DOHH2 (cell line): ENCODE results near the gene WDR18.

ENCODE experiments used
- H3F3A ChIP-seq: fragments of 200-600 bp; sonication (generic), shearing (Covaris generic); 2 replicates; pipeline ENCODE4 v1.6.0; 2016; ENCODE audit warnings: antibody characterized with exemption, mild to moderate bottlenecking; ENCODE audit not compliant: control insufficient read depth, insufficient read depth
- H3K27ac ChIP-seq: fragments of 200-600 bp; sonication (generic); 2 replicates; pipeline ENCODE4 v1.5.1; 2014; ENCODE audit warnings: low read depth, mild to moderate bottlenecking, low read length, moderate library complexity
- H3K27me3 ChIP-seq: fragments of 200-600 bp; sonication (generic); 2 replicates; pipeline ENCODE4 v1.6.1; 2014; ENCODE audit warnings: mild to moderate bottlenecking, low read length, mixed read lengths; ENCODE audit not compliant: control insufficient read depth
- H3K36me3 ChIP-seq: fragments of 200-600 bp; sonication (generic); 2 replicates; pipeline ENCODE4 v1.6.1; 2014; ENCODE audit warnings: mild to moderate bottlenecking, low read length, moderate library complexity, mixed read lengths; ENCODE audit not compliant: control insufficient read depth
- H3K4me1 ChIP-seq: fragments of 200-600 bp; sonication (generic); 2 replicates; pipeline ENCODE4 v1.6.1; 2014; ENCODE audit warnings: mild to moderate bottlenecking, low read length, mixed read lengths; ENCODE audit not compliant: control insufficient read depth
- H3K4me2 ChIP-seq: fragments of 200-600 bp; sonication (generic); 2 replicates; pipeline ENCODE4 v1.6.0; 2014; ENCODE audit warnings: mild to moderate bottlenecking, low read length, moderate library complexity
- H3K4me3 ChIP-seq: fragments of 200-600 bp; sonication (generic); 2 replicates; pipeline ENCODE4 v1.5.1; 2014; ENCODE audit warnings: mild to moderate bottlenecking, low read length, mixed read lengths
- H3K79me2 ChIP-seq: fragments of 200-600 bp; sonication (generic); 2 replicates; pipeline ENCODE4 v1.6.1; 2014; ENCODE audit warnings: mild to moderate bottlenecking, low read length, mixed read lengths; ENCODE audit not compliant: control insufficient read depth
- H3K9me2 ChIP-seq: fragments of 200-600 bp; sonication (generic); replicated peaks from 2 replicates; pipeline ENCODE4 v1.6.1; 2014; ENCODE audit warnings: mild to moderate bottlenecking, low read length, mixed read lengths; ENCODE audit not compliant: control insufficient read depth
- H3K9me3 ChIP-seq: fragments of 200-600 bp; sonication (generic); 2 replicates; pipeline ENCODE4 v1.6.1; 2014; ENCODE audit warnings: antibody characterized with exemption, low read length, mixed read lengths; ENCODE audit not compliant: control insufficient read depth, insufficient read depth
- H4K20me1 ChIP-seq: fragments of 200-600 bp; sonication (generic); 2 replicates; pipeline ENCODE4 v1.6.0; 2014; ENCODE audit warnings: low read depth, mild to moderate bottlenecking, antibody characterized with exemption, low read length, moderate library complexity; ENCODE audit not compliant: control insufficient read depth, insufficient read depth
- CTCF ChIP-seq: fragments of 200-600 bp; sonication (generic); IDR thresholded peaks from one replicate; pipeline ENCODE4 v1.5.1; 2014; ENCODE audit warnings: antibody characterized with exemption, mild to moderate bottlenecking, low read depth, low read length; ENCODE audit not compliant: poor library complexity, severe bottlenecking
- EZH2phosphoT487 ChIP-seq: fragments of 200-600 bp; sonication (generic); IDR thresholded peaks from 2 replicates; pipeline ENCODE4 v1.6.1; 2017; ENCODE audit warnings: borderline replicate concordance, mild to moderate bottlenecking, antibody characterized with exemption, low read length, moderate library complexity, mixed read lengths

Gene WDR18

DNA sequence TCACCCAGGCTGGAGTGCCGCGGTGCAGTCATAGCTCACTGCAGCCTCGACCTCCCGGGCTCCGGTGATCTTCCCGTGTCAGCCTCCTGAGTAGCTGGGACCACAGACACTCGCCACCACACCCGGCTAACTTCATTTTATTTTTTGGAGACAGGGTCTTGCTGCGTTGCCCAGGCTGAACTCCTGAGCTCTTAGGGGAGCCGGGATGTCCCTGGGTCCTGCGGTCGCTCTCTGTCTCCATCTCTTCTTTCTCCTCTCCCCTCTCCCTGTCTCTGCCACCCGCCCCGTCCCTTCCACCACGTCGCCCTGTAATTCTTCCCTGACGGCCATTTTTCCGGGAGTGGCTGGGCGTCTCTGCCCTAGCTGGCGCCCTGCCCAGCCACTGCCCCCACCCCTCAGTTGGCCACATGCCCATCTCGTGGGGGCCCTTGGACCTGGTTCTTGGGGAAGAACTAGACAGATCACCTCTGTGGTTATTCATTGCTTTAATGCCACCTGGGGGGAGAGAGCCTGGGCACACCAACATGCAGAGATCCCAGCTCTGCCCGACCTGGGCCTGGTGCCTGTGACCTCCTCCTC lies 39.4 kb upstream of the WDR18 start:
- H3K79me2 ChIP-seq: no peaks in the 10 kb centered on the region
- H4K20me1 ChIP-seq: no peaks in the 10 kb centered on the region; the same call in 1 of the 2 replicates
- no peaks in the 10 kb centered on the region for H3K9me3 ChIP-seq
- H3K36me3 ChIP-seq: no peaks in the 10 kb centered on the region
- no peak overlapping the region for H3K4me2 ChIP-seq
- TF ChIP-seq EZH2phosphoT487 (no peak), CTCF (no peak)
- peaks cover 31% of the 10 kb centered on the region for H3K4me1 ChIP-seq
- no peak overlapping the region for H3K27ac ChIP-seq
- peaks cover 42% of the 10 kb centered on the region for H3K27me3 ChIP-seq
- no peak overlapping the region for H3K4me3 ChIP-seq
- H3F3A ChIP-seq: no peaks in the 10 kb centered on the region
- H3K9me2 ChIP-seq: no peaks in the 10 kb centered on the region

DNA sequence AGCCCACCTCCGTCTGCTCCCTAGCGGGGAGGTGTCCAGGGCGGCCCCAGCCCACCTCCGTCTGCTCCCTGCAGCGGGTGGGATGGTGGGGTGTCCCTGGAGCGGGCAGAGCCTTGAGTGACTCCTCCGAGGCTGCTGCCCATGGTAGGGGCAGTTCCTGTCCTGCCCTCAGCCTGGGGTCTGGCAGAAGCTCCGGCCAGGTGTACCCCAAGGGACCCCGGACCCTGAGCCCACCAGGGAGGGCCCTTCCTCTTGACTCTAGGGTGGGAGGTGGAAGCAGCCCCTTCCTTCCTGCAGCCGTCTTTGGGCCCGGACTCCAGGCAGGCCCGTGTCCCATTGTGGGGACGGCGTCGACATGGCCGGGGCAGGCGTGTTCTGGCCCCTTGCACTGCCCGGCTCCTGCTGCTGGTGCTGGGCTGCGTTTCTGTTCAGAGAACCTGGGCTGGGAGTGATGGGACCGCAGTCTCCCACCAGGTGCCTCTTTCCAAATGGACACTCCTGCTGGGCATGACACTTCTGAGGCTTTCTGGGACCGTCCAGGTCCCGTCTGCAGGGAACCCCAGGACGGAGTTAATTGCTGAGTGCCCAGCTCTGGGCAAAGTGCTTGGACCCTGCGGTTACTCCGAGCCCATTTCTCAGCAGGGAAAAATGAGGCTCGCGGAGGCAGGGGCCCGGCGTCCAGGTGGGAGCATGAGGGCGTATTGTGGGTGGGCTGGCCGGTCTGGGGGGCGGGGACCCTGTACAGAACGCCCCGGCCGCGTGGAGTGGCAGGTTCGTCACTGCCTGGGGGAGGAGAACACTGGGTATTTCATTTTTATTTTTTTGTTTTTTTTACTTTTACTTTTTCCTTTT lies 38.5 kb upstream of the WDR18 start:
- Histone ChIP-seq H3K36me3 (no peaks in the 10 kb centered on the region), H3K4me1 (peaks cover 32% of the 10 kb centered on the region), H3K79me2 (no peaks in the 10 kb centered on the region), H4K20me1 (no peaks in the 10 kb centered on the region; the same call in 1 of the 2 replicates), H3F3A (no peaks in the 10 kb centered on the region), H3K27ac (no peak overlapping the region), H3K4me2 (no peak overlapping the region), H3K9me2 (no peaks in the 10 kb centered on the region), H3K9me3 (no peaks in the 10 kb centered on the region), H3K4me3 (no peak overlapping the region), H3K27me3 (peaks cover 40% of the 10 kb centered on the region)
- TF ChIP-seq EZH2phosphoT487: no peak
- no peak for TF ChIP-seq CTCF

DNA sequence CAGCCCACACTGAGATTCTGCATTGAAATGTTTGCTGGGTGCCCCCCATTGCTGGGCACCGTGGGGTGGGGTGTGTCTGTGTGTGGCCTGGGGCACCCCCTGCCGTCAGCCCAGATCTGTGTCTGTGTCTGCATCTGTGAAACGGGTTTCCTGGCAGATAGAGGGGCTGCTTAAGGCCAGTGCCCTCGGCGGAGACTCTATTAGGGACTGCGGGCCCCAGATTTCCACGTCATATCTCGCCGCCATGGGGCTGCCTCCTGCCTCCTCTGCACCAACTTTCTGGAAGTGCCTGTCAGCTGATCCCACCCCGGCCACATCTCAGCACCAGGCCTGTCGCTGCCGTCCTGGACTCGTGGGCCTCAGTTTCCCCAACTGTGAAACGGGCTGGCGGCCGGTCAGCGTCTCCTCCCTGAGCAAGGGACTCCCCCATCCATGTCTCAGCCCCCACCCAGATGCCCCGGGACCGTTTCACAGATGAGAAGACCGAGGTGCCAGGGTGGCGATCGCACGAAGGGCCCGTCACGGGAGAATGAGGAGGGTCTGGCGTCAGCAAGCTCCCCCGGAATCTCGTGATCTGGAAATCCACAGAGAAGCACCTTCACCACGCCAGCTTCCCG lies 36.9 kb upstream of the WDR18 start:
- TF ChIP-seq CTCF (peak; percentile 16), EZH2phosphoT487 (no peak)
- peaks cover 41% of the 10 kb centered on the region for H3K4me1 ChIP-seq
- H3K4me2 ChIP-seq: peak overlapping the region; percentile 64
- H3K27me3 ChIP-seq: peaks cover 42% of the 10 kb centered on the region
- H3K9me2 ChIP-seq: no peaks in the 10 kb centered on the region
- H3K9me3 ChIP-seq: no peaks in the 10 kb centered on the region
- H3K79me2 ChIP-seq: no peaks in the 10 kb centered on the region
- H3K4me3 ChIP-seq: peak overlapping the region; percentile 52
- peak overlapping the region; percentile 11; the same call in 1 of the 2 replicates for H3K27ac ChIP-seq
- H4K20me1 ChIP-seq: no peaks in the 10 kb centered on the region; the same call in 1 of the 2 replicates
- no peaks in the 10 kb centered on the region for H3F3A ChIP-seq
- H3K36me3 ChIP-seq: no peaks in the 10 kb centered on the region
